ENCODE results near the gene STK32C. TPM values are rescaled to one million over a fixed set of nuclear protein-coding genes. Genes with fewer than 3 reads are reported as not detected.
"Not testable (repeated sequence)": the region's sequence is repeated elsewhere in the genome, so short reads cannot be mapped to it uniquely, and the experiment has no call there.

The STK32C gene
- total and polyA plus RNA-seq, 8 donors = 9.9 to 18.2 (median 11.6) TPM

DNA sequence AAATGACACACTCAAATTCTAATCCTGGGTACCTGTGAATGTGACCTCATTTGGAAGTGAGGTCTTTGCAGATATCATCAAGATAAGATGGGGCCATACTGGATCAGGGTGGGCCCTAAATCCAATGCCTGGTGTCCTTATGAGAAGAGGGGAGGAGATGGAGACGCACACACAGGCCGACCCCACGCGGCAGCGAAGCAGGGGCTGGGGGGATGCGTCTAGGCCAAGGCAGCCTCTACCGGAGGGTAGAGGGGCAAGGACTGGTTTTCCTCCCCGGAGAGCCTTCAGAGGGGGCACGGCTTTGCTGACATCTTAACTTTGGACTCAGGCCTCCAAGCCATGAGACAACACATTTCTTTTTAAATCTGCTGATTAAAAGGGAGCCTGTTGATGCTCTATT is 87.7 kb downstream of the STK32C start:
- Histone ChIP-seq H3K27ac (no peak overlapping the region), H3K9me3 (peaks cover 0 to 23% of the 10 kb centered on the region in 2 donors), H3K36me3 (peaks cover 0 to 17% of the 10 kb centered on the region in 2 donors), H3K27me3 (no peaks in the 10 kb centered on the region), H3K4me1 (peaks cover 0 to 8% of the 10 kb centered on the region in 2 donors), H3K4me3 (no peak overlapping the region)
- intact Hi-C loops (cut with DNase I) = loop anchor here (5.0 to 10.0 kb wide), 2 partner anchors 125 to 132 kb away; no protein-coding TSS in a partner anchor
- TF ChIP-seq, protein P1, sequence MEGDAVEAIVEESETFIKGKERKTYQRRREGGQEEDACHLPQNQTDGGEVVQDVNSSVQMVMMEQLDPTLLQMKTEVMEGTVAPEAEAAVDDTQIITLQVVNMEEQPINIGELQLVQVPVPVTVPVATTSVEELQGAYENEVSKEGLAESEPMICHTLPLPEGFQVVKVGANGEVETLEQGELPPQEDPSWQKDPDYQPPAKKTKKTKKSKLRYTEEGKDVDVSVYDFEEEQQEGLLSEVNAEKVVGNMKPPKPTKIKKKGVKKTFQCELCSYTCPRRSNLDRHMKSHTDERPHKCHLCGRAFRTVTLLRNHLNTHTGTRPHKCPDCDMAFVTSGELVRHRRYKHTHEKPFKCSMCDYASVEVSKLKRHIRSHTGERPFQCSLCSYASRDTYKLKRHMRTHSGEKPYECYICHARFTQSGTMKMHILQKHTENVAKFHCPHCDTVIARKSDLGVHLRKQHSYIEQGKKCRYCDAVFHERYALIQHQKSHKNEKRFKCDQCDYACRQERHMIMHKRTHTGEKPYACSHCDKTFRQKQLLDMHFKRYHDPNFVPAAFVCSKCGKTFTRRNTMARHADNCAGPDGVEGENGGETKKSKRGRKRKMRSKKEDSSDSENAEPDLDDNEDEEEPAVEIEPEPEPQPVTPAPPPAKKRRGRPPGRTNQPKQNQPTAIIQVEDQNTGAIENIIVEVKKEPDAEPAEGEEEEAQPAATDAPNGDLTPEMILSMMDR (IDR thresholded peaks at IDR 0.05) = no peak
- DNase-seq = peak in 1 of 4 donors; percentile 66
- no peak for ATAC-seq

DNA sequence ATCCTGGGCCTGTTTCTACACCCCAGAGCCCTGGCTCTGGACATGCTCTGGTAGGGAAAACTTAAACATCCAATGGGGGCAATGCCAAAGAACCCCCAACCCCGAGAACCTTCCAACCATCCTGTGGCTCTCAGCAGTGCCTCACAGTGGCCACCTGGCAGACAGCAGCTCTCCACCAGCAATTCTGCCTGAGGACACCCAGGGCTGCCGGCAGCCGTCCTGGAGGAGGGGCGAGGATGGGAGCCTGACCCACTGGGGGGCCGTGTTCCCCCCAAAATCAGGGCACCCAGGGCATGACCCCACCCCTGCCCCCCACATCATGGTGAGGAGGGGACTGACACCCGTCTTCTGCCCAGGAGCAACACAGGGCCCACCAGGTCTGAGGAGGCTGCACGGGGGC is 88.3 kb downstream of the STK32C start:
- Histone ChIP-seq H3K27me3 (no peaks in the 10 kb centered on the region), H3K27ac (no peak overlapping the region), H3K4me3 (no peak overlapping the region), H3K36me3 (peaks cover 0 to 14% of the 10 kb centered on the region in 2 donors), H3K4me1 (peaks cover 0 to 8% of the 10 kb centered on the region in 2 donors), H3K9me3 (peaks cover 0 to 28% of the 10 kb centered on the region in 2 donors)
- TF ChIP-seq, protein P1 (IDR thresholded peaks at IDR 0.05) = no peak
- intact Hi-C loops (cut with DNase I) = no loop called here
- ATAC-seq (no peak), DNase-seq (peak in 1 of 4 donors; percentile 45)

GRCh38 chr10:132216441-132216840 is 91.3 kb downstream of the STK32C start:
- H3K4me3 ChIP-seq; H3K27ac ChIP-seq; intact Hi-C loops (cut with DNase I); H3K27me3 ChIP-seq; H3K36me3 ChIP-seq; H3K4me1 ChIP-seq; ATAC-seq: not testable (repeated sequence)
- peak in 1 of 4 donors; percentile 13 for DNase-seq
- H3K9me3 ChIP-seq = peaks cover 0 to 40% of the 10 kb centered on the region in 2 donors

DNA sequence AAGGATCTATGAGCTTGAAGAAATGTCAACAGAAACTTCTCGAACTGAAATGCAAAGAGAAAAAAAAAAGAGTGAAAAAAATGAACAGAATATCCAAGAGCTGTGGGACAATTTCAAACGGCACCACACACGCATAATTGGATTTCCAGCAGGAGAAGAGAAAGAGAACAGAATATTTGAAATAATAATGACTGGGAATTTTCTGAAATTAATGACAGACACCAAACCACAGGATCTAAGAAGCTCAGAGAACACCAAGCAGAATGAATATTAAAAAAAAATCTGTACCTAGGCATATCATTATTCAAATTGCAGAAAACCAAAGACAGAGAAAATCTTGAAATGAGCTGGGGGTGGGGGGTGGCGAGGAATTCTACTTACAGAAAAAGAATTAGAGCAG is 93.8 kb downstream of the STK32C start:
- DNase-seq (no peak), ATAC-seq (no peak)
- Histone ChIP-seq H3K36me3 (peaks cover 0 to 1% of the 10 kb centered on the region in 2 donors), H3K4me3 (no peak overlapping the region), H3K9me3 (peaks cover 0 to 40% of the 10 kb centered on the region in 2 donors), H3K27me3 (no peaks in the 10 kb centered on the region), H3K4me1 (no peaks in the 10 kb centered on the region), H3K27ac (no peak overlapping the region)
- intact Hi-C loops (cut with DNase I) = no loop called here
- TF ChIP-seq, protein P1 (IDR thresholded peaks at IDR 0.05) = no peak

DNA sequence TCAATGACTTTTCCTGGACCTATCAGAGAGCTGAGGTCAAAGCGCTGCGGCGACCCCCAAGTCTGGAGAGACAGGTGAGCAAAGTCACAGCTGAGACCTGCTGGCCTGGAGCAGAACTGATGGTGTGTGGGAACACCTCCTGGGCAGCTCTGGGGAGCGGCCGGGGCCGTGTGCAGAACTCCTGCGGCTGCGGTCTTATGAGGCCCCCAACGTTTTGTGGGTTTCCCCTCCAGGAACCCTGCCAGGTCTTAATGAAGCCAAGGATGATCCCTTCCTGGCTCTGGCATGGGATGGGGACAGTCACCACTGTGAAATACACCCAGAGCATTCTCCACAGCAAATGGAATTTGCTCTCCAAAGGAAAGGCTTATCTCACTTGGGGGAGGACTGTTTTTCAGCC is 94.9 kb downstream of the STK32C start:
- ATAC-seq = no peak
- peak in 1 of 4 donors; percentile 57 for DNase-seq
- no peaks in the 10 kb centered on the region for H3K4me1 ChIP-seq

More for the DNA sequence above, 94.9 kb downstream of the STK32C start:
- Histone ChIP-seq H3K27me3 (no peaks in the 10 kb centered on the region), H3K9me3 (peaks cover 0 to 40% of the 10 kb centered on the region in 2 donors), H3K36me3 (peaks cover 0 to 12% of the 10 kb centered on the region in 2 donors), H3K4me3 (no peak overlapping the region), H3K27ac (no peak overlapping the region)
- TF ChIP-seq, protein P1 (IDR thresholded peaks at IDR 0.05) = no peak
- intact Hi-C loops (cut with DNase I) = no loop called here

Data from left lung (tissue), 10 donors.